ENCODE results near the gene IGSF6.
A peak's percentile ranks its signal among the peaks of the same experiment; 100 is the strongest.
"Not testable (repeated sequence)": the region's sequence is repeated elsewhere in the genome, so short reads cannot be mapped to it uniquely, and the experiment has no call there.

IGSF6 gene, protein sequence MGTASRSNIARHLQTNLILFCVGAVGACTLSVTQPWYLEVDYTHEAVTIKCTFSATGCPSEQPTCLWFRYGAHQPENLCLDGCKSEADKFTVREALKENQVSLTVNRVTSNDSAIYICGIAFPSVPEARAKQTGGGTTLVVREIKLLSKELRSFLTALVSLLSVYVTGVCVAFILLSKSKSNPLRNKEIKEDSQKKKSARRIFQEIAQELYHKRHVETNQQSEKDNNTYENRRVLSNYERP

DNA sequence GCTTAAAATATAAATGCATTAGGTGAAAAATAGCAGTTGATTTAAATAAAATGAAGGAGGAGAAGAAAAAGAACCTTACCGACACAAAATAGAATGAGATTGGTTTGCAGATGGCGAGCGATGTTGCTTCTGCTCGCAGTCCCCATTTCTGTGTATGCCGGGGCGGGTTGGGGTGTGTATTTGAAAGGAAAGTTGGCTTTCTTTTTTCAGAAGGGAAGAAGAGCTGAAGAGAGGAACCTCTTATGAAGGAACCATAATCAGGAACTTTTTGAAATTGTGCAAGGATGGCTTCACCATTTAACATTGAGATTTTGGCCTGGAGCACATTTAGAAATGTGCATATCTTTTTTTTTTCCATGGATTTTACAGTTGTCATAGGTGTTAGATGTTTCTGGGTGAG is at the start of gene IGSF6:
IGSF6 (minus strand) TSS at position 156 of the 400 bp plus-strand sequence; CDS start at position 146, 10 bp downstream.
- no peak for DNase-seq

DNA sequence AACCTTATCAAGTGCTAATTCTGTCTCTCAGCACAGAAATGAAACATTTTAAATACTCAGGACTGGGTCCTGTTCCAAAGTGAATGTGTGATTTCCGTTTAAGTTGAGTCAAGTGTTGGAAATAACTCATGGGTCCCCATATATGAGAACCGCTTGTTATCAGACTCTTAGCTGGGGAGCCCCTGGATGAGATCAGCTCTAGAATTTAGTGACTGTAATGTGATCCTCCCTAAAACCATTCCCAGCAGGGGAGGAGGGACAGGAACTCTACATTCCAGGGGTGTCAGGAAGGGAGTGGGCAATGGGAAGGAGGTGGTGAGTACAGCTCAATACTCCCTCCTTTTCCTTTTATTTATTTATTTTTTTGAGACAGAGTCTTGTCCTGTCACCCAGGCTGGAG is 48.9 kb upstream of the IGSF6 start:
- DNase-seq, result no peak

DNA sequence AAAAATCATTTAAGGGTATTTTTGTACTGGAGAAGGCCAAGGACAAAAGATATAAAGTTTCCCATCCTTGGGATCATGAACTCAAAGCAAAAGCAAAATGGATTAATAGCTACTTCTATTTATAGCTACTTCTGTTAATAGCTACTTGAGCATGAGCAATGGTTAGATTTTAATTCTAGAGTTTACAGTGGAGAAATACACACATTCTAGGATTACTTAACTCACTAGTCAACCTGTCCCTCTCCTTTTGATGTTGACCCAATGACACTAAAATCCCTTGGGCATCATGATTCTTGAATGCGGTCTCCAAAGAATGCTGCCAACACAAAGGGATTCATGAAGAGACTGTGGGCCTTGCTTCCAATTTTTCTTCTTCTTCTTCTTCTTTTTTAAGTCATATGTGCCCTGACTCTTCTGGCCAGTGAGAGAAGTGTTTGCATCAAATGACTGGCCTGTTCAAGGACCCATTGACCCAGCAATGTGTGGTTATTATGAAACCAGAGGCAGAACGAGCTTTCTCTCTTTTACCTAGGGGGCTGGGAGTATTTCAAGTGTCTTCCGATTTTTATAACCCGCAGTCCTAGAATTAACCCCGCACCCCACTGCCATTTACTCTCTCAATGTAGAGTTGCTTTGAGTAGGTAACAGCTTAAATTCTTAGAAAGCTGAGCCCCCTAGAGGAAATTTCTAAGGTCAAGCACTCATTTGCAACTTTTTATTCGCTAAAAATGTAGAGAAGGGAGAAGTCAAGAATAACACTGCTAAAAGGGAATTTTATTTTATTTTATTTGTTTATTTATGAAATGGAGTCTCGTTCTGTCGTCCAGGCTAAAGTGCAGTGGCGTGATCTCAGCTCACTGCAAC is 46.0 kb upstream of the IGSF6 start:
- no peak for DNase-seq

DNA sequence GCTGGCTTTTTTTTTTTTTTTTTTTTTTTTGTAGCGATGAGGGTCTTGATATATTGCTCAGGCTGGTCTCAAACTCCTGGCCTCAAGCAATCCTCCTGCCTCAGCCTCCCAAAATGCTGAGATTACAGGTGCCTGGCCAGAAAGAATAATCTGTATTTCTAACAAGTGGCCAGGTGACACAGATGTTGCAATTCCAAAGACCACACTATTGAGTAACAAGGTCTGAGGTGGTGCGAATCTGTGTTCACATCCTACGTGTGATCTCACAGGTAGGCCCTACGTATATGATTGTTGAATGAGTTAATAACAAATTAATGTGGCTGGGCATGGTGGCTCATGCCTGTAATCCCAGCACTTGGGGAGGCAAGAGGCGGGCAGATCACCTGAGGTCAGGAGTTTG is 44.6 kb upstream of the IGSF6 start:
- DNase-seq, result no peak

DNA sequence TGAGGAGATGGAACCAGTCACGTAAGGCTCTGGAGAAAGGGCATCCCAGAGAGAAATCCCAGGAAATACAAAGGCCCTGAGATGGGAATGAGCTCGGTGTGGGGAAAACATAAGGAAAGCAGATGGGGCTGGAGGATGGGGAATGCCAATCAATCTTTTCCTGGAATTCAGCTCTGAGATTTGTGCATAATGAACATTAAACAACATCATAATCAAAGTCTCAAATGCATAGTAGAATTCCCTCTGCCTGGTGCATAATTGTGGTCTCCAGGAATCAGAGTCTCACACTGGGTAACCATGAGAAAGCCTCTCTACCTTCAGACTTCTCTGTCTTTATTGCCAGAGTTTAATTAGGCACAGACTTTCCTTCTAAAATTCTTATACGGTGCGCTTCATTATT is 42.2 kb upstream of the IGSF6 start:
- DNase-seq, result no peak

DNA sequence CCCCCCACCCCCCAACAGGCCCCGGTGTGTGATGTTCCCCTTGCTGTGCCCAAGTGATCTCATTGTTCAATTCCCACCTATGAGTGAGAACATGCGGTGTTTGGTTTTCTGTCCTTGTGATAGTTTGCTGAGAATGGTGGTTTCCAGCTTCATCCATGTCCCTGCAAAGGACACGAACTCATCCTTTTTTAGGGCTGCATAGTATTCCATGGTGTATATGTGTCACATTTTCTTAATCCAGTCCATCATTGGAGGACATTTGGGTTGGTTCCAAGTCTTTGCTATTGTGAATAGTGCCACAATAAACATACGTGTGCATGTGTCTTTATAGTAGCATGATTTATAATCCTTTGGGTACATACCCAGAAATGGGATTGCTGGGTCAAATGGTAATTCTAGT is 38.6 kb upstream of the IGSF6 start:
- not testable (repeated sequence) for DNase-seq

DNA sequence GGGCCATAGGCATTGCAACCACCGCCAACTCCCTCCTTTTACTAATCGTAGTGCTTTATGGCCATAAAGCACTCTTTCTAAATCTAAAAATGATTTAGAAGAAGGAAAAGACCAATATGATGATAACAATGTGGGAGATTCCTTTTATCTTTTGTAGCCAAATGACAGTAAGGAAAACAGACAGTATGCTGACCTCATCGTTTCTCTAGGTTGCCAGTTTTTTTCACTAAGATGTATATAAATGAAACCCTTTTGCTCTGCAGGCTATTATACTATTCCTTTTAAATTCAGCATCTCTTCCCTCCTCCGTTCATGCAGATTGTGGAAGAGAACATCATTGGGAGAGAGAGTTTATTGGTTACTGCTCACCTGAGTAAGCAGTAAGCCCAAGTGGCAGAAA is 36.7 kb upstream of the IGSF6 start:
- no peak for DNase-seq

DNA sequence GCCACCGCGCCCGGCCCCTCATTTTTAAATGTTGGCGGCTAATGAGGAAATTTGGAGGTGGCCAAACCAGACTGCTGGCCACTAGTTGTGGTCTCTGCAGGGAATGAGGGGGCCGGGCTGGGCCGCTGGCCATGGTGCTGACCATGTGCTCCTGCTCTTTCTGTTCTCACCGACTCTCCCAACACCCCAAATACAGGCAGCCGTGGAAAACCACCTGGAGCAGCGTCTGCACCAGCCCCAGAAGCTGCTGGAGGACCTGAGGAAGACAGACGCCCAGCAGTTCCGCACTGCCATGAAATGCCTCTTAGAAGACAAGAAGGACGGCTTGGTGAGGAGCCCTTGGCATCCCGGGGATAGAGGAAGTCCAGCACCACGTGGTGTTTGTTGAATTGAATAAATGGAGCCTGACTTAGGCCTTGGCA is 32.6 kb upstream of the IGSF6 start:
- no peak for DNase-seq

DNA sequence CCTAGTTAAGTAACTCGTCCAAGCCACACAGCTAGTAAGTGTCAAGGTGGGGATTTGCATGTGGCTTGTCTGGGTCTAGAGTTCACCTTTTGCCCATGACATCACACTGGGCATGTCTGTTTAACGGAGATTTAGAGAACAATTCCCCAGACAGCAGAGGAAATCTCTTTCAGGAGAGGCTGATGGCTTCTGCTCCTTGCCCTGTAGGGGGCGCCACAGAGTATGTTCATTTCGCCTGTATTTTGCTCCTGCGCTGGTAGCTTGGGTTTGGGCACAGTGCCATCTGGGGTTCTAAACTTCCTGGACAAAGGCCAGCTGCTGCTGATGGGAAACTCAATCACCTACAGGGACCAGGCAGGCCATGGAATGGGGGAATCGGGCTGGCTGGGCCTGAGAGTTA is 31.8 kb upstream of the IGSF6 start:
- peak; percentile 8 to 33 for DNase-seq

DNA sequence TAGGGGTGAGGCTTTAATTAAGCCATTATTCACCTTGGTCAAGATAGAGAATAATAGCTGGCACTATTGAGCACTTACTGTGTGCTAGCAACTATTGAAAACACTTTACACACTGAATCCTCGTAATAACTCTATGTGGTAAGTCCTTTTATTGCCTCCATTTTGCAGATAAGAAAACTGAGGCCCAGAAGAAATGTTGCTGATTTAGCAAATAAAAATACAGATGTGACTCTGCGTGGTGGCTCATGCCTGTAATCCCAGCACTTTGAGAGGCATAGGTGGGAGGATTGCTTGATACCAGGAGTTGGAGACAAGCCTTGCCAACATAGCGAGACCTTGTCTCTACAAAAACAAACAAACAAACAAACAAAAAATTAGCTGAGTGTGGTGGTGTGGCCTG is 30.8 kb upstream of the IGSF6 start:
- DNase-seq, result no peak

DNA sequence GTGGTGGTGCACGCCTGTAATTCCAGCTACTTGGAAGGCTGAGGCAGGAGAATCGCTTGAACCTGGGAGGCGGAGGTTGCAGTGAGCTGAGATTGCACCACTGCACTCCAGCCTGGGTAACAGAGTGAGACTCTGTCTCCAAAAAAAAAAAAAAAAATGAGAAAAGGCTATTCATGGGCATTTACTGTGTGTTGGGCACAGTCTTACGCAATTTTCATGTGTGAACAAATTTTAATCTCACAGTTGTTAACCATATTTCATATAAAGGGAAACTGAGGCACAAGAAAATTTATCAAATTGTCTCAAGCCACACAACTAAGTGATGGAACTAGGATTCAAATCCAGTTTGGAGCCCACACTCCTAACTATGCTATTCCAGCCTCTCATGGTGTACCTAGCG is 28.3 kb upstream of the IGSF6 start:
- not testable (repeated sequence) for DNase-seq

DNA sequence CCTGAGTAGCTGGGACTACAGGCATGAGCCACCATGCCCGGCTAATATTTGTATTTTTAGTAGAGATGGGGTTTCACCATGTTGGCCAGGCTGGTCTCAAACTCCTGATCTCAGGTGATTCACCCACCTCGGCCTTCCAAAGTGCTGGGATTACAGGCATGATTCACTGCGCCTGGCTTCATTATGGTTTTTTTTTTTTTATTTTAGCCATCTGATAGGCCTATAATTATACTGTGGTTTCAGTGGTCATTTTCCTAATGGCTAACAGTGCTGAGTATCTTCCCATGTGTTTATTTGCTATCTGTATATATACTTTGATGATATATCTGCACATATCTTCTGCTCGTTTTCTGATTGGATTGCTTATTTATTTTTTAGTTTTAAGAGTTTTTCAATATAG is 22.0 kb upstream of the IGSF6 start:
- DNase-seq, result not testable (repeated sequence)

DNA sequence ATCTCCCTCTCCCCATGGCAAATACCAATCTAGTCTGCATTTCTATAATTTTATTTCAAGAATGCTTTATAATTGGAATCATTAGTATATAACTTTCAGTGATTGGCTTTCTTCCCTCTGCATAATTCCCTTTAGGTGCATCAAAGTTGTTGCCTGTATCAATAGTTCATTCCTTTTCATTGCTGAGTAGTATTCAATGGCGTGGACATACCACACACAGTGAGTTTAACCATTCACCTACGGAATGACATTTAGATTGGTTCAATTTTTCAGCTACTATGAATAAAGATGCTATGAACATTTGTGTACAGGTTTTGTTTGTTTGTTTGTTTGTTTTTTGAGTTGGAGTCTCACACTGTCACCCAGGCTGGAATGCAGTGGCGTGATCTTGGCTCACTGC is 21.1 kb upstream of the IGSF6 start:
- DNase-seq, result no peak

DNA sequence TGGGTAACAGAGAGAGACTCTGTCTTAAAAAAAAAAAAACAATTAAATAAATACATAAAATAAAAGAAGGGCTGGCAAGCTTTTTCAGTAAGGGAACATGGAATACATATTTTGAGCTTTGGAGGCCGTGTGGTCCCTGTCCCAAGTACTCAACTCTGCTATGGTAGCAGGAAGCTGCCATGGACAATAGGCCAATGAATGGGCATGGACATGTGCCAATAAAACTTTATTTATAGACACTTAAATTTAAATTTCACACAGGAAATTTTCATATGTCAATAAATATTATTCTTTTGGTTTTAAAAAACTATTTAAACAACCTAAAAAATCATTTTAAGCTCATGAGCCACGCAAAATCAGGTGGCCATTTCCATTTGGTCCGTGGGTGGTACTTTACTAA is 15.2 kb upstream of the IGSF6 start:
- DNase-seq, result no peak

DNA sequence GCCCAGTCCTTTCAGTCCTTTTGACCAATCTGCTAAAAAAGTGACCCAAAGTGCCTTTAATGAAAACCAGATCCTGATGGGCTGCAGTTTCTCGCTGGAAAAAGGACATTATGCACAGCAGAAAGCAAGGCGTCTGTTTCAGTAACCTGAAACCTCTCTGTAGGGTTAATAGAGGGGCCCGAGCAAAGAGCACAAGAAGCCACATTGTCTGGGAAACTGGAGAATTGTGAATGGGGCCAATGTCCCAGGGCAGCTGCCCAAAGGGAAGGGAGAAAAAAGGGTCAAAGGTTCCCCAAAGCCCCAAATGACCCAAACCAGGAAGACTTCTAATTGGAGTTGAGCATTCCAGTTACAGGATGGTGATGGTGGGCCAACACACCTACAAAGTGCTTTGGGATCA is 14.4 kb upstream of the IGSF6 start:
- DNase-seq, result no peak

DNA sequence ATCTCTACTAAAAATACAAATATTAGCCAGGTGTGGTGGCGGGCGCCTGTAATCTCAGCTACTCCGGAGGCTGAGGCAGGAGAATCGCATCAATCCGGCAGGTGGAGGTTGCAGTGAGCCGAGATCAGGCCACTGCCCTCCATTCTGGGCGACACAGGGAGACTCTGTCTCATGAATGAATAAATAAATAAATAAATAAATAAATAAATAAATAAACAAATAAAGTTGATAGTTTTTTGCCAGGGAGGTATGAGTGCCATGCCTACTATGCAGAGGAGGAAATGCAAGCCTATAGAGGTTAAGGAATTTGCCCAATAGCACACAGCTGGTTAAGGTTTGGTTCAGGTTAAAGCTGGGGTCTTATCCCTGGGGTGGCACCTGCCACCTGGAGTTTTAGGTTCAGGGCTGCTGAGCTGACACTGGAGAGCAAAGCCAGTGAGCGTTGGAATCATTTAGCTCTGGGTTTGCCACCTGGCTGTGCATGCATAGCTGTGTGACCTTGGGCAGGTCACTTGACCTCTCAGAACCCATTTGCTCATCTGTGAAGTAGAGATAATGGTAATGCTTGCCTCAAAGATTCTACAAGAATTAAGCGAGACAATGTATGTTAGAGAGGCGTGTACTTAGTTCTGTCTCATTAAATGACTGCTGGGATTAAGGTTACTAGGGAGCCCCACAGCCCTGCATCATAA is 12.5 kb upstream of the IGSF6 start:
- no peak for DNase-seq

DNA sequence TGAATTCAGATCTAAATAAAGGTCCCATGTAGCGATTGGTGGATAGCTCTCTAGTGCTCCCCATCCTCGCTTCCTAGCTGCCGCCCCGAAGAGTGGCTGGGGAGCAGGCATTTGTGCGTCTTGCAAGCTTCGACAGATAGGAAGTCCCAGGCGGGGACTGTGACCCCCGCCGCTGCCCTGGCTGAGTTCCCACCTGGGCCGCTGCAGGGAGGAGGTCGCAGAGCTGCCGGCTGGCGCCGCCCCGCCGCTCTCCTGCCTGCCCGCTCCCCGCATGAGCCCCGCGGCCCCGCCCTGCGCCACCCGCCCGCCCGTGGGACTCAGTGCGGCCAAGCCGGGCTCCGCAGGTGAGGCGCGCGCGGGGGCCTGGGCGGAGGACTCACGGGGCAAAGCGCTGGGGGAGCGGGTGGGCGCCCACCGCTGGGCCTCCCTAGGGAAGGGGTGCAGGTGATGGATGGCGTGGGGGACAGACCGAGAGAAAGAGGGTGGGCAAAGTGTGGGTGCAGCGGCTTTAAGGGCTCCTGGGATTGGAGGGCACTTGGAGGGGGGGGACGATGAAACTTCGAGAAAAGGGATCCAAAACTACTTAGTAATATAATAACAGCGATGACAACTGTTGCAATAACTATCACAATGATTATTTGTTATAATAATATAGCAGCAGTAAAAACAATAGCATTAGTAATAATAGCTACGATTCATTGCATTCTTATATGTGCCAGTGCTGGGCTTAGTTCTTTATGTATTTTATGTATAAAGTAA is 11.7 kb upstream of the IGSF6 start, which contains the start of gene OTOA:
OTOA (plus strand) TSS at position 80 of the 759 bp plus-strand sequence. CDS start 14,547 bp downstream, outside the sequence.
- DNase-seq, result peak in 1 of 2 donors; percentile 7

DNA sequence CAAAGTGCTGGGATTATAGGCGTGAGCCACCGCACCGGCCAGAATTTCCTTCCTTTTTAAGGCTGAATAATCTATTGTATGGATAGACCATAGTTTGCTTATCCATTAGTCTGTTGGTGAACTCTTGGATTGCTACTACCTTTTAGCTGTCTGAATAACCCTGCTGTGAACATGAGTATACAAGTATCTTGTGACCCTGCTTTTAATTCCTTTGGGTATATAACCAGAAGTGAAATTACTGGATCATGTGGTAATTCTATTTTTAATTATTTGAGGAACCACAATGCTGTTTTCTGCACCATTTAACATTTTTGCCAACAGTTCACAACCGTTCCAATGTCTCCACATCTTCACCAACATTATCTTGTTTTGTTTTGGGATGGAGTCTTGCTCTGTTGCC is 6.7 kb upstream of the IGSF6 start:
- DNase-seq, result no peak

DNA sequence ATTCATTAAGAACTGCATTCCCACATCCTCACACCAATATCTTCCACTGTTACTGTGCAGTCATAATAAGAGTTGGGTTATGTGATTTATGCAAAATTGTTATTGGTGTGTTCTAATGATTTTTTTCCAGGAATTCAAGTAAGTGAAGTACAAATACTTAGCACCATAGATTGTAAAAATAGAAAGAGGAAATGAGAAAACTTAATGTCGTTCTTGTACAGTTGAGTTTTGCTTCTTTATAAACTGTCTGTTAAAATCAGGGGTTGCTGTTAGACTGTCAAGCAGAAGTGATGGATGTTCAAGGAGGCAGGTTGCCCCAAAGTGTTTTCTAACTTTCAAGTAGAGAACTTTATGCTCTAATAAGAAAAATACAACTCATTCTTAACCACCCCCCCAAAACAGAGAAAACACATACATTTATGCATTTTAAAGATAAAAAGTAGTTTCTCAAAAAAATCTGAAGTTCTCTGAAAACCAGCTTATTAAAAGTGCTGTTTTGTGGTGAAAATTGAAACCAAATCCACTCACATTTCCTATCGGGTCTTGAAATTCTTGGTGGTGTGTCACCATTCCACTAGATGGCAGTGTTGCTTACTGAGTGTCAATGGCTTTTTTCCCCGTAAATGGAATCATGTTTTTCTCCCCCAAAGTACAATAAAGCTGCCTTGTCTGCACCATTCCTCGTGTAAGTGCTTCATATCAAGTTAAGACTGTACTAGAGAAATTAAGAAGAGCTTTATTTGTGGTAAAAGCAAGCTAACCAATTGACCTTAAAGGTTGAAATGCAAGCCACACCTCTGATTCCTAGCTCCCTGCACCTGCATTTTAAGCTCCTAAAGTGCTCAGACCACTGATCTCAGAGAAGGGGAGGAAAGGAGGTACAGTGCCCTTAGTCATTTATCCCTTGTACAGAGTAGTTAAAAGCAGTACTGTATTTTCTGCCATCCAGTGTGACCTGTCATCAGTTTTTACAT is 4.7 kb upstream of the IGSF6 start:
- peak; percentile 27 to 53 for DNase-seq

DNA sequence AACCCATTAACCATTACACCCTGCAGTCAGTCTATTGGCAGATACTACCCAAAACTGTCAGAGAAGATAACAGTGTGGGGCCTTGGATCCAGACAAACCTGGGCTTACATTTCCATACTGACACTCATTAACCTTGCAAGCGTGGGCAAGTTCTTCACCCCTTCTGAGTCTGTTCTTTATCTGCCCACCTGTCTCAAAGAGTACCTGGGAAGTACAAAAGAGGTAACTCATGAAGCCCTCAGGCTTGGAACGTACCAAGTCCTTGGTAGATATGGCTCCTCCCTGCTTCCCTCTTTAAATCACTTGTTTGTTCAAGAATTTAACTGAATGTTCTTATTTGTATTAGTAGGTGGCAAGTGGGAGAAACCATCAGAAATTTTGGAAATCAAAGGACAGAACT is 2.5 kb upstream of the IGSF6 start:
- no peak for DNase-seq

DNA sequence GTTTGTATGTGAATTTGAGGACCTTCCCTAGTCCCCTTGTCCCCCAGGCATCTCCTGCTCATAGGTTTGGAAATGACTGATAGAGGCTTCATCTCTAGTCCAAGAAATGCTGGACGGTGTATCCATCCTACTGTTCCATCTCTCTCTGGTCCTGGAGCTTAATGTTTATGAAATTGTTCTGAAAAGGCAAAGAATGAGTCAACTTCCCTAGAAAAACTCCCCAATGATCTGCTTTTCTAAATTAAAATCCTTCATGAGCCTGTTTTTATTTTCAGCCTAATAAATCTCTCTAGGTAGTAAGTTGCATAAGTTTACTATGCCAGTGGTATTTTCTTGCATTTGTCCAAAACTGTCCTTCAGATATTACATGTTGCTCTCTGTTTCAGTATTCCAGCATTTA is 2.1 kb upstream of the IGSF6 start:
- DNase-seq, result no peak

DNA sequence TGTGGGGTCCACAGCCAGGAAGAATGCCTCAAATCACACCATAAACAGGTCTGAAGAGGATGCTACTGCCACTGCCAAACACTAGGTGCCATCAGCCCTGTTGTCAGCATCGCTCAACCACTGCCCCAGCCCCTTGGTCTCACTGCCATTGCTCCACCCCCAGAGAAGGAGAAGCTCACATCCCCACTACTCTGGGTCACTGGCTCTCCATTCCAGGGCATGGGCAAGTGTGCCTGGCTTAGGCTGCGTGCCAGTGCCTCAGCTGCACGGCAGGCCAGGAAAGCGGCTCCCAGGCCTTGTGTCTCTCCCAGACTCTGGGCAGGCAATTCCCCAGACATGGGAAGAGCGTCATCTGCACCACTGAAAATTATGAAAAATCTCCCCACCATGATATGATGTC is 1.2 kb upstream of the IGSF6 start:
- no peak for DNase-seq
